Prostate gland (tissue), 2 donors: ENCODE results near the gene PPP4R3A.

Source experiments
- POLR2AphosphoS5 ChIP-seq: sonication (generic); formaldehyde crosslinking; IDR thresholded peaks from one replicate; pipeline ENCODE4 v1.6.1; 2017; ENCODE audit warnings: antibody characterized with exemption
- TF ChIP-seq, protein P1 (sequence below), 4 experiments: fragments of 200-600 bp in 2 of 4; fragments of 450-650 bp in 2 of 4; sonication (generic) in 2 of 4; IDR thresholded peaks; 1 replicate in 3 of 4; 2 replicates in 1 of 4; pipeline ENCODE4 v1.5.1; 2016 to 2019; ENCODE audit warnings: antibody characterized with exemption in 4 of 4, mild to moderate bottlenecking in 2 of 4, moderate library complexity in 2 of 4

DNA sequence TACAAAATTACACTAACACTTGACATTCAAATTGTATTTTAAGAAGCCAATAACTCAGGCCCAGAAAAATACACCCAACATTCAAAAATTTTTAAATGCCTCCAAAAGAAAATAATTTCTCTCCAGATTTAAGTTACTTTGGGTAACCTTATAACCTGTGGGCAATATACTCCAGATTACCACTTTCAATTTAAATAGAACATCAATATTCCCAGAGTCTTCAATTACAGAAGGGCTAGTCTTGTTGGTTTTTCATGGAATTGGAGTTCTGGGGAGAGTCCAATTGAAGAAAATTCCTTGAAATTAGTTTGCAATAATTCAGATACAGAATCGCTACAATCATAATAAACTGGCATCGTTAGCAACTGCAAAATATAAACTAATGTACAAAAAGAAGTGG is 2.0 kb downstream of the PPP4R3A start:
- TF ChIP-seq, protein P1, sequence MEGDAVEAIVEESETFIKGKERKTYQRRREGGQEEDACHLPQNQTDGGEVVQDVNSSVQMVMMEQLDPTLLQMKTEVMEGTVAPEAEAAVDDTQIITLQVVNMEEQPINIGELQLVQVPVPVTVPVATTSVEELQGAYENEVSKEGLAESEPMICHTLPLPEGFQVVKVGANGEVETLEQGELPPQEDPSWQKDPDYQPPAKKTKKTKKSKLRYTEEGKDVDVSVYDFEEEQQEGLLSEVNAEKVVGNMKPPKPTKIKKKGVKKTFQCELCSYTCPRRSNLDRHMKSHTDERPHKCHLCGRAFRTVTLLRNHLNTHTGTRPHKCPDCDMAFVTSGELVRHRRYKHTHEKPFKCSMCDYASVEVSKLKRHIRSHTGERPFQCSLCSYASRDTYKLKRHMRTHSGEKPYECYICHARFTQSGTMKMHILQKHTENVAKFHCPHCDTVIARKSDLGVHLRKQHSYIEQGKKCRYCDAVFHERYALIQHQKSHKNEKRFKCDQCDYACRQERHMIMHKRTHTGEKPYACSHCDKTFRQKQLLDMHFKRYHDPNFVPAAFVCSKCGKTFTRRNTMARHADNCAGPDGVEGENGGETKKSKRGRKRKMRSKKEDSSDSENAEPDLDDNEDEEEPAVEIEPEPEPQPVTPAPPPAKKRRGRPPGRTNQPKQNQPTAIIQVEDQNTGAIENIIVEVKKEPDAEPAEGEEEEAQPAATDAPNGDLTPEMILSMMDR (IDR thresholded peaks at IDR 0.05), result no peak
- no peak for TF ChIP-seq POLR2AphosphoS5
